Stimulated activated CD4-positive, alpha-beta T cell treated with anti-CD3 and anti-CD28 coated beads, Interleukin-15, amount 100 ng/mL, for 24 hours (primary cell): ENCODE data around the gene PITPNB.

Experiments
- DNase-seq: peaks from one replicate; pipeline ENCODE4 v3.0.0-alpha.2; 2020

The PITPNB gene

DNA sequence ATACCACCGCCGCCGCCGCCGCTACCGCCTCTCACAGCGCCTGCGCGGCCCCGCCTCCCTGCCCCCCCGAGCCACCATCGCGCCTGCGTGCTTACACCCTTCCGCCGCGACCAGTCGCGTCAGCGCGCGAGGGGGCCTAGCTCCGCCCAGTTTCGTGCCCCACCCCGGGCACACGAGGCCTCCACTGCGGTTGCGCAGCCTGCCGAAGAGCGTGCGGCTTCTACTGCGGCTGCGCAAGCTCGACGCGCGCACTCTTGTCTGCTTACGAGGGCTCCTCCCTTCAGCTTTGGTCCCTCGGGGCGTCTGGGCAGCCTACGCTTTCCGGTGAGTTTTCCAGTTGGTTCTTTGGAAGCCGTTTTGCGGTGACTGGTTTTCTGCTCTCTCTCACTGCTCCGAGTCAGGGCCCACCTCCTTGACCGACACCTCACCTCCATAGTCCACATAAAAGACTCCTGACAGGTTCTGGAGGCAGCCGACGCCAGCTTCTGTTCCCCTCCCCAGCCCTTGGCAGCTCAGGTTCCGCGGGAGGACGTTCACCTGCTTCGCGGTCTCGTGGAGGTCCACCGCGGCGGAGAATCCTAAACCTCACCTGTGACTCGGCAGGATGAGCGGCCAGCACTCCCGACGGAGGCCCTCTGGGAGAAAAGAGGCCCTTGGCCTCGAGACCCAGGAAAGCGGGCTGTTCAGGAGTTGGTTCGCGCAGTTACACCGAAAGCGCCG lies at the start of gene PITPNB:
Gene PITPNB (minus strand): TSS at position 35 of the 720 bp plus-strand sequence. CDS start 65 bp downstream, outside the sequence.
- peak; percentile 98 for DNase-seq

DNA sequence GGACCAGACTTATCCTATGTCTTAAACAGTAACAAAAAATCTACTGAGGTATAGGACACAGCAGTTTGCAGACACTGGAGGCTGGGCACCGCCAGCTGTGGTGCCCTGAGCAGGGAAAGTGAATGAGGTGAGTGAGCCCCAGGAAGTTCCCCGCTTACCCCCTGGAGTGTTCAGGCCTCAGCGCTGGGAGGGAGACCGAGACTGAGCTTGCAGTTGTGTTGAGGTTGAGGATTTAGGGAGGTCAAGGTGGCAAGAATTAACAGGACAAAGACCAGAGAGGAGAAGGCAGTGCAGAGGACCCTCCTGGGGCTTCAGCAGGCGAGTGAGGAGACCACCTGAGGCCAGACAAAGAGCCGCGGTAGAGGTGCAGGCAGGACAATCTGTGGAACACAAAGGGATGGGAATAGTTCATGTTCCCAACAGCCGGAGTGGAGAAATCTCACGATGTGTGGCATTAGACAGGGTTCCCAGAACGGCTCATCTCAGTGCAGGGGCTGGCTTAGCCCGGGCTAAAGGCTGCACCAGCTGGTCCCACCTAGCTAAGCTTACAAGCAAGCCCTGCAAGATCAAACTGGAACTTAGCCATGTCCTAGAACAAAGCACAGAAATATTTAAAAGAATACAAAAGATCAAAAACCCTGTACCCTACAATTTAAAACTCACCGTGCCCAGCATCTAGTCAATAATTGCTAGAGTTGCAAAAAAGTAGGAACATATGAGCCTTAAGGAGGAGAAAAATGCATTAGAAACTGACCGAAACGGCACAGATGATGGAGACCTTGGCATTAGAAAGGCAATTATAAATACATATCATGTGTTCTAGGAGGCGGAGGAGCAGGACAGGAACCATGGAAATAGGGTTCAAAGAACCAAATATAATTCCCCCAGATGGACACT lies 47.4 kb upstream of the PITPNB start:
- DNase-seq, result no peak

DNA sequence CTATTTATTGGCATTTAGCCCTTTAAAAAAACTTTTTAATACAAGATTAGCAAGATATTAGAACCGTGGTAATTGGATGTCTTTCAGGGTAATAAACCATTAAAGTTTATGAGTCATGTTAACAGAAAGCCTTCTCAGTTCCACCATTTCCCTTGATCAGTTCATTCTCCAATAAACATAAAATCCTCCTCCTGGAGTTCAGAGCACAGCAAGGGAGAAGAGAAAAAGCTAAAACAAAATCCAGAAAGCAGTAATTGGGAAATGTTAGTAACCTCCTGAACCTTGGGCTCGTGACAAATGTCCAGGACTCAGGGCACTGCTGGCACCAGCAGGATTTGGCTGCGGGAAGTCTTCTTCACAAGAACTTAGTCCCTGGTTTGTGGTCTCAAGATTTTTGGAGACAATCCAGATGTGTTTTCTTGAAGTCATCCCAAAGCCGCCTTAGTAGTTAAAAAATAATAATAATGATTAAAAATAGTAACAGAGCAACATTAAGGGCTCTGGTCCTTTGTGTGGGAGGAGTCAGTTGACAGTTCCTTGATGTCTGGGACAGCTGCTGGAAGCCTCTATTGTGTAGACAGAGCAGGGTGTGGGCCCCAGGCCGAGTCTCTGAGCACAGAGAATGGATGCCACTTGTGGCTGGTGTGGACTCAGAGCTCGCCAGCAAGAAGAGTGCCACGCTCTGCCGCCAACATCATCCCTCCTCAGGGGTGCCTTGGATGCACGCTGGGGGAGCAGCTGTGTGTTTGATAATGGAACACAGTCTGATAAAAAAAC lies 43.4 kb upstream of the PITPNB start:
- DNase-seq, result no peak

DNA sequence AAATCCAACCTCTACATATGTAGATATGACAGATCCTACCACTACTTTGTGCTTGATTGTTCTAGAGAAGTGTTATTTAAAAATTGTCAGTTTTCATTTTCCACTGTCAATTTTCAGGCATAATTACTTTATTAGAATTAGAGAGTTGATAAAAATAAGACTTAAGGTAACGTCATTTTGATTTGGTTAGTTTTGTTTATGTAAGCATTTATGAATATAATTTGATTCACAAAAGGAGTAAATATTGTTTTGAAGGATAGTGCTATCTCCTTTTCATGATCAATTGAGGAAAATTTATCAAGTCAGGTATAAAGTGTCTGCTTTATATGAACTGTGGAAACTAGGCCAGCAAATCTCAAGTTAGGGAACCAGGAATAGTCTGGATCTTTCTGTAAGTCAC lies 42.6 kb upstream of the PITPNB start:
- no peak for DNase-seq

DNA sequence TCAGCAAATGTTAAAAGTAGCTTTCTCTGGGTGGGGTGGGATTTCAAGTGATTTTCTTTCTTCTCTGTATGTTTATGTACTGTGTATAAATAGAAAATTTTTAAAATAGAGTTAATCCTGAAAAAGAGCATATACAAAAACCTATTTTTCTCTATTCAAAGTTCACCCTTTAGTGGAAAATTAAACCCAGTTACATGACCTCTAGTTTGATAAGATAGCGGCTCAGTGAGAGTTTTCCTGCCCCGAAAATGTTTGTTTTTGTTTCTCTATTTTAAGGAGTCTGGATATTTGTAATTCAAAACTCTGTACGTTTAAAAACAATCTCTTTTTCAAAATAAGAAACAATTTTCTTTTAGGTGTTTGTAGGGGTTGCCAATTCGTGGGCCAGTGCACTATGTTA lies 42.1 kb upstream of the PITPNB start:
- no peak for DNase-seq

DNA sequence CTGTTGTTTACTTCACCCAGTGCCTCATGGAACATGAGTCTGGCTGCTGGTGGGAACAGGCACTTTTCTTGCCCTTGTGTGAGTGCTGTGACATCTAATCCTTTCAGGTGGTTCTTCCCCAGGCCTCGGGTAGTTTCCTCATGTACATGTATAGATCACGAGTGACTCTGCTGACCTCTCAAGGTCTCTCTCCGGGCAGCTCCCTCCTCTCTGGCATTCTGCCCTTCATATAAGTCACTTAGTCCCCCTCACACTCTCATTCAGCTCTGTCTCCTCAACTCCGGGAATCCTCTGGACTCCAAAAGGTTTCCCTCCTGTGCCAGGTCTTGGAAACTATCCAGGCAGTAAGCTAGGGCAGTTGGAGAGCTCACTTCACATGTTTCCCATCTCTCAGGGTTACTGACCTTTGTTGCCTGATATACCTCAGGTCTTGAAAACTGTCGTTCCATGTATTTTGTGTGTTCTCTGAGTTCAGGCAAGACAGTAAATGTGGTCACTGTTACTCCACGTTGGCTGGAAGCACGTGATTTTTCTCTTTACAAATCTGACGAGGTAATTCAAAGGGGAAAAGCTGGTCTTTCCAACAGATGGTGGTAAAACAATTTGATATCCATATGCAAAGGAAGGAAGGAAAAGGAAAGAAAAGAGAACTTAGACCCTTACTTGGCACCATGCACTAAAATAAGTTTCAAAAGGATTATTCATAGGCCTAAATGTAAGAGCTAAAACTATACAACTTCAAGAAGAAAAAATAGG lies 40.5 kb upstream of the PITPNB start:
- DNase-seq, result no peak

DNA sequence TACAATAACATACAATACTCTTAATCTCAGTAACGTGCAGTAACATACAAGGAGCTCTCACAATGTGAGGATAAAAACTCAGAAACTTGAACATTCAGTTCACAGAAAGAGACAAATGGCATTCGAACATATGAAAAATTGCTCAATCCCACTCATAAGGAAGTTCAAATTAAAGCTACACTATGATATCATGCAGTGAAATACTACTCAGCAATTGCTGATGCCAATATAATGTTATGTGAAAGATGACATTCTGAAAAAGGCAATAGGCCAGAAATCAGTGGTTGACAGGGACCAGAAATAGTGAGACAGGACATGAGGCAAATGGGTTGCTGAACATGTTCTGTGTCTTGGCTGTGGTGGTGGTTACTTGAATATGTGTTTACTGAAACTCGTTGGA lies 33.7 kb upstream of the PITPNB start:
- DNase-seq, result no peak

DNA sequence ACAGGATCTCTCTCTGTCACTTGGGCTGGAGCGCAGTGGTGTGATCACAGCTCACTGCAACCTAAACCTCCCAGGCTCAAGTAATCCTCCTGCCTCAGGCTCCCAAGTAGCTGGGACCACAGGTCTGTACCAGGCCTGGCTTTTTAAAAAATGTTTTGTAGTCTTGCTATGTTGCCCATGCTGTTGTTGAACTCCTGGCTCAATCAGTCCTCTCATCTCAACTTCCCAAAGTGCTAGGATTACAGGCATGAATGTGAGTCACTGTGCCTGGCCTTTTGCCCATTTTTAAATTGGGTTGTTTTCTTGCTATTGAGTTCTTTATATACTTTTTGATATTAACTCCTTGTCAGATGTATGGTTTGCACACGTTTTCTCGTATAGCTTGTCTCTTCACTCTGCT lies 33.0 kb upstream of the PITPNB start:
- no peak for DNase-seq

DNA sequence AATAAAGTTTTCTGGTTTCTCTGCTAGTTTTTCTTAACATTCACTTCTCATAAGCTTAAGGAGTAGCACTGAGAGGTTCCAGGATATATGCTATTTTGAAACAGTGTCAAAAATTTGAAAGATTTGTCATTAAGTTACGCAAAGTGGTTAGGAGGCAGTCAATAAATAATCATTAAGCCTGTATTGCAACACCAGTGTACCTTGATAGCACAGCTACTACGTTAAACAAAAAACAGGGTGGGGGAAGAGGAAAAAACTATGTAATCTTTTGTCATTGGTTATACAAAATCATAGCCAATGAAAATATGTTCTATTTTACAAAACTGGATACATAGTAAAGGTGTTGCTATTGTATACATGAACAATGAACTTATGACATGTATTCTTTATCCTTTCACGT lies 30.4 kb upstream of the PITPNB start:
- DNase-seq, result no peak

DNA sequence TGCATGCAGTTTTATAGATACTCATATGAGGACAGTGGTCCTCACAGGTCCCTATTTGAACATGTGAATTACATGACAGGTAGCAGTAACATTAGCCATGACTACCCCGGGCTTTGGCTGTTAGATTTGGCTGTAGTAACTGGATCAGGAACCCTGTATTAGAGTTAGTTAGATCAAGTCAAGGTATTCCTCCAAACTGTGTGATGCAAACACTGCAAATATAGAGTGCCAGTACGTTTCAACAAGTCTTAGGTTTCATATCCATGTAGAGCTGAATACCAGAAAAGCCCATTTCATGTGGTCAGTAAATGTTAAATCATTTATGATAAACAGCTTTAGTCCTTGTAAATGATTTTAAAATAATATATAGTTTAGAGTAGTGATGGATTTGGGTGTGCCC lies 29.5 kb upstream of the PITPNB start:
- DNase-seq, result no peak

DNA sequence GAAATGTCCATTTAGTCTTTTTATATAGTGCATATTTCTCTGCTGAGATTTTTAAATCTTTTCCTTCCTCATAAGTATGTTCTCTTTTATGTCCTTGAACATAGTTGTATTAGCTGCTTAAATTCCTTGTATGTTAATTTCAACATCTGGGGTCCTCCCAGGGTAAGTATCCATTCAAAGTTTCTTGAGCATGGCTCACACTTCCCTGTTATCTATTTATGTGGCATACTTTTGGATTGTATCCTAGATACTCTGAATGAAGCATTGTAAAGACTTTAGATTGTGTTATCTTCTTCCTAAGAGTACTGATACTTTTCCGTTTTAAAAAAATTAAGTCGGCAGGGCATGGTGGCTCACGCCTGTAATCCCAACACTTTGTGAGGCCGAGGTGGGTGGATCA lies 28.4 kb upstream of the PITPNB start:
- no peak for DNase-seq

DNA sequence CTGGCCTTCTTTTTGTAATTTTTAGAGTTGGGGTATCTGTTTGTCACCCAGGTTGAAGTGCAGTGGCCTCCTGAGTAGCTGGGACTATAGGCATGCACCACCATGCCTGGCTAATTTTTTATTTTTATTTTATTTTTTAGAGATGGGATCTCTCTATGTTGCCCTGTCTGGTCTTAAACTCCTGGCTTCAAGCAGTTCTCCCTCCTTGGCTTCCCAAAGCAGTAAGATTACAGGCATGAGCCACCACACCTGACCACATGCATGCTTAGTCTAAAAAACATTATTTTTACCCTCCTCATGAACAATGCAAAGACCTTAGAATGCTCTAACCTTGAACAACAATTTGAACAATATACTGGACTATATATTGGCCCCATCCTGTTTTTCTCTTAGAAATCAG lies 22.1 kb upstream of the PITPNB start:
- no peak for DNase-seq

DNA sequence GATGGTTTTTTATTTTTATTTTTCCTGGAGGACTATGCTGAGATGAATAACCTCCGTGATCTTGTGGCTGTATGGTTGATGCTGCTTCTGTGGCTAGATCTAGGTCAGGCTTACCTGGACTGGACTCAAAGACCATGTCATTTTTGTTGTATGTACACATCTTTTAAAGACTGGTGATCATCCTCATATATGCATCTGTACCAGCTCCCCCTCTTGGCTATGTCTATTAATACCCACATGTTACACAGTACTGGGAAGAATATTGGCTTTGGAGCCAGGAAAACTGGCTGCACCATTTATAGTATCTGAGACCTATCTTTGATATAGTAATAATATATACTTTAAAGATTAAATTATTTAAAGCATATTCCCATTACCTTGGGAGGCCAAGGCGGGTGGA lies 18.4 kb upstream of the PITPNB start:
- DNase-seq, result no peak

DNA sequence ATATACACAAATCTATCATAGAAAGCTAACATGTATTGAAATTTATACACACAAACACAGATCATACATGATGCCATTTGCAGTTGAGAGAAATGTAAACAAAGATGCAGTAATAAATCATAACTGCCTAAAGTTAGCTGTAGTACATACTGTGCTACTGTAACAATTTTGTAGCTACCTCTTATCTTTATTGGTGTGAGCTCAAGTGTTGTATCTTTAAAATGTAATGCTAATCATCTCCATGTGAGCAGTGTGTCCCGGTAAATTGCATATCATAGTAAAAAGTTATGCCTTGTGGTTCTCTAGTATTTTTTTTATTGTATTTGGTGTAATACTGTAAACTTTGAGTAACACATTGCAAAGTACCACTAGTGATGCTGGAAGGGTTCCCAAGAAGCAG lies 16.8 kb upstream of the PITPNB start:
- DNase-seq, result no peak

DNA sequence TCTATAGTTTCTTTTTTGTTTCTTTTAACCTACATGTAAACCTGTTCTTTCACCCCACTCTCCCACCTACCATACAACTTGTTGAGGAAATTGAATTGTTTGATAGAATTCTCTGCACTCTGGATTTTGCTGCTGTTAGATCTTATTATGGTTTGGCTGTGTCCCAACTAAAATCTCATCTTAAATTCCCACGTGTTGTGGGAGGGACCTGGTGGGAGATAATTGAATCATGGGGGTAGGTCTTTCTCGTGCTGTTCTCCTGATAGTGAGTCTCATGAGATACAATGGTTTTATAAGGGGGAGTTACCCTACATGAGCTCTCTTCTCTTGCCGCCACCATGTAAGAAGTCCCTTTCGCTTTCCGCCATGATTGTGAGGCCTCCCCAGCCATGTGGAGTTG lies 15.0 kb upstream of the PITPNB start:
- DNase-seq, result no peak

DNA sequence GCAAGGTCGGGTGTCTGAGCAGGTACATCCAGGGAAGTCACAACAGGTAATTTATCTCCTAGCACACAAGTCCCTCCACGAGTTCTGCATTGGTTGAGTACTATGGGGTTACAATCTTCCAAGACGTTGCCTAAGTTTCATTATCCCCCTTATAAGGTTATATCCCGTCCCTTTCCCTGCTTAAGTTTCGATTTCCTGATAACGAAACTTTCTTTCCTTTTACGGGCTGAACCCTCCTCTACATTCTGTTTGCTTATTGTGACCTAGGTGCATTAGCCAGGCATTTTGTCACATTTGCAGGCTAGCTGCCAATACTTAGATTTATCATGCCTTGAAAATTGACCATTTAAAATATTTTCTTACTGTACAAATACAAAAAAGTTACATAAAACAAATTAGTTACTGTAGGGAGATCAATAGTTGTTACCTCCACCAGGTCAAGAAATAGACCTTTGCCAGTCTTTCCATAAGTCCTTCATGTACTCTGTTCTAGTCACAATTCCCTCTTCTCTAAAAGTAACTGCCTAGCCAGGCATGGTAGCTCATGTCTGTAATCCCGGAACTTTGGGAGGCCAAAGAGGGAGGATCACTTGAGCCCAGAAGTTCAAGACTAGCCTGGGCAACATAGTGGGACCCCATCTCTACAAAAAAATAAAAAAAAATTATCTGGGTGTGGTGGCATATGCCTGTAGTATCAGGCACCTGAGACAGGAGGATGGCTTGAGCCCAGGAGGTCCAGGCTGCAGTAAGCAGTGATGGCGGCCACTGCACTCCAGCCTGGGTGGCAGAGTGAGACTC lies 14.3 kb upstream of the PITPNB start:
- DNase-seq, result no peak

DNA sequence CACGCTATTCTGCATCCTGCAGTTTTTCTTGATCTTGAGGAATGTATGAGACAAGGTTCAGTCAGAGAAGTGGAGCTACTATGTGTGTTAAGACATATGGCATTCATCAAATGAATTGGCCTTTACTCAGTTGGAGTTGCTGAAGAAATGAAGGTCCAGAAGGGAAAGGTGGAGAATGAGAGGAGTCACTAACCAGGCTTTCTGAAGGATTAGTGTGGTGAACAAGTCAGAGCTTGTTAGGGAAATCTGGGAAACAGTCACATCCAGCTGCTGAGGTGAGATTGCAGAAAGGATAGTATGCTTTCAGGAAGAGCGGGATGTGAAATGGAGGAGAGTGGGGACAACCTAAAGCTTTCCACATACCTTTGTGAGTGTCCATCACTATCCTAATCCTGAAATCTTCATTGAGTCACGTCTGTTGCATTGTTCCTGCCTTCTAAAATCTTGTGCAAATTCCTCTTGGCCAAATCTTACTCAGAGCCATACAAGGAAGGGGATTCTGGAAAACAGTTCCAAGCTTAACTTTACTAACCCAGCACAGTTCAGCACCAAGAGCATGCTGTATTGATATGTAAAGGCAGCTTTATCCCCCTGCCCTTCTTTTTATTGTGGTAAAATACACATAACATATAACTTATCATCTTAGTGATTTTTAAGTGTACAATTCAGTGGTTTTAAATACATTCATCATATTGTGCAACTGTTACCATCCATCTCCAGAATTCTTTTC lies 11.4 kb upstream of the PITPNB start:
- DNase-seq, result no peak

DNA sequence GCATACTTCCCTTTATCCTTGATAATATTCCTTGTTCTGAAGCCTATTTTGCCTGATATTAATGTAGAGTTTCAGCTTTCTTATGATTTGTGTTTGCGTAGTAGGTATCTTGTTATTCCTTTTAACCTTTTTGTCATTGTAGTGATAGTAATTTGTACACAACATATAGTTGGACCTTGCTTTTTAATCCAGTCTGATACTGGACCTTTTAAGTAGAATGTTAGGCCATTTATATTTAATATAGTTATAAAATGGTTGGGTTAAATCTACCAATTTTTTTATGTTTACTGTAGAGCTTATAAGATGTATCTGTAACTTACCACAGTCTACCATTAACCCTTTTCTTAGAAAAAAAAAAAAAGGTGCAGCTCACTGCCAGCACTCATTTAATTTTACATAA lies 8.6 kb upstream of the PITPNB start:
- no peak for DNase-seq

DNA sequence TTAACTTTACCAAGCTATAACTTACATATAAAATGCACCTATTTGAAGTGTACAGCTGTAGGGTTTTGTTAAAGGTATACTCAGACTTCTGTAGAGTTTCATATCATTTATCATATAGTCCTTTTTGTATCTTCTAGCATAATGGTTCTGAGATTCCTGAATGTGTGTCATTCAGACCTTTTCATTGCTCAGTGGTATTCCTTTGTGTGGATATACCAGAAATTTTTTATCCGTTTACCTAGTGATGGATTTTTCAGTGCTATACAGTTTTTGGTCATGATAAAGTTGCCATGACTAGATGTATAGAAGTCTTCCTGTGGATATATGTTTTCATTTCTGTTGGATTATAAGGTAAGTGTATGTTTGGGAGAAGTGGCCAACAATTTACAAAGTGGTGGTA lies 6.3 kb upstream of the PITPNB start:
- no peak for DNase-seq

DNA sequence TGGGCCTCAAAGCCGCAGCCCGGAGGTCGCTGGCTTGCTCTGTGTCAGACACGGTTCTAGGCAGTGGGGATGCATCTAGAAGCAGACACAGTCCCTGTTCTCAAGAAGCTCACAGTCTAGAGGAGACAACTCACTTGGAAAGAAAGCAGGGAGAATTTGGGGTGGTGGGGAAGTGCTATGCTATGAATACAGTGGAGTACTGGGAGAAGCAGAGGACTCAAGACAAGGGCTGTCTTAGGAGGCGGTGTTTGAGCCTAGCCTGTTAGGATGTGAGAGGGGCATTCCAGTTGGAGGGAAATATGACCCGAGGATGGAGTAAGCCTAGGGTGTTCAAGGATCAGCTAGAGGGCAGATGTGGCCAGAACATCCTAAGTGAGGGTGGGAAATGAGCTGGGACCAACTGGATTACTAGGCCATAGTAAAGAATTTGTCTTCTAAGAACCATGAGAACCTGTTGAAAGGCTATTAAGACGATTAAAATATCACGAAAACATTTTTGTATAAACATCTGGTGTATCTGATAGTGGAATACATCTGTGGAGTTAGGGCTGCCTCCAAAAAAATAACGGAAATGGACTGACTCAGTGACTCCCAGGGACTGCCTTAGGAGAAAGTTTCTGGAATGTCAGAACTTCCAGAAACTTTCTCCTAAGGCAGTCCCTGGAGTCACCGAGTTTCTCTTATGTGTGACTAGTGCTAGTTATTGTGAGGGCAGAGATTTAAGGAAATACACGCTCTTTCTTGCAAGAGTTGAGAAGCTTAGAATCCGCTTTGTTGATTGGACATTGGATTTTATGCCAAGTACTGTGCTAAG lies 1.1 kb upstream of the PITPNB start:
- DNase-seq, result no peak
